Occipital lobe (tissue), 2 donors: ENCODE data around the gene MC1R. TPM values are rescaled to one million over a fixed set of nuclear protein-coding genes. Genes with fewer than 3 reads are reported as not detected.
"Not testable (repeated sequence)": the region's sequence is repeated elsewhere in the genome, so short reads cannot be mapped to it uniquely, and the experiment has no call there.

Experiments used
- DNase-seq: peaks from one replicate; lab custom pipeline; 2025; lab: John Stamatoyannopoulos, UW
- total RNA-seq: library from RNA; depleted of rRNA; stranded (reverse); fragments of >200 nt; gene quantifications from one replicate; pipeline ENCODE4 v1.2.3, GENCODE V29; 2014

MC1R gene
- total RNA-seq, 1 donor from 2014 or later, result 3.3 TPM

GRCh38 chr16:89934019-89934418 is 15.4 kb downstream of the MC1R start:
- DNase-seq, result not testable (repeated sequence)

GRCh38 chr16:89934611-89935553 is 16.2 kb downstream of the MC1R start:
- DNase-seq, result no peak

- not testable (repeated sequence) for DNase-seq
Measured at GRCh38 chr16:89935620-89936019, 17.0 kb downstream of the MC1R start.

- no peak for DNase-seq
Measured at GRCh38 chr16:89936034-89936433, 17.4 kb downstream of the MC1R start.

DNA sequence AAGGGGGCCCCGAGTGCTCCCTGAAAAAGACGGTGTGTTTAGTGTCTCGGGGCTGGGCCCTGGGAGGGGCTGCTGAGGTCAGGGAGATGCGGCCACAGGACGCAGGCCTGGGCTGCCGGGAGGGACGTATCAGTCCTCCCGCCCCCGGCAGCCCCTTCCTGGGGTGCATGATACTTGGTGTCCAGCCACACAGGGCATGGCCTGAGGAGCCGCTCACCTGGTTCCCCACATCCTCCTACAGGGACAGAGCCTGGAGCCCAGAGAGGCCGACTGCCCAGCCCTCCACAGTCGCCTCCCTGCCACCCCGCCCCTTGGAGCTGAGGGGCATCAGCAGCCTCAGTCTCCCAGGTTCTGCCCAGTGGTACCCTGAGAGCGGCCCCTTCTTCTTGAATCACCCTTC is 17.8 kb downstream of the MC1R start:
- DNase-seq, result no peak

GRCh38 chr16:89936981-89937380 is 18.3 kb downstream of the MC1R start:
- DNase-seq, result no peak

- no peak for DNase-seq
Measured at GRCh38 chr16:89938175-89938885, 19.7 kb downstream of the MC1R start.

GRCh38 chr16:89944773-89945172 is 26.1 kb downstream of the MC1R start:
- DNase-seq, result no peak

DNA sequence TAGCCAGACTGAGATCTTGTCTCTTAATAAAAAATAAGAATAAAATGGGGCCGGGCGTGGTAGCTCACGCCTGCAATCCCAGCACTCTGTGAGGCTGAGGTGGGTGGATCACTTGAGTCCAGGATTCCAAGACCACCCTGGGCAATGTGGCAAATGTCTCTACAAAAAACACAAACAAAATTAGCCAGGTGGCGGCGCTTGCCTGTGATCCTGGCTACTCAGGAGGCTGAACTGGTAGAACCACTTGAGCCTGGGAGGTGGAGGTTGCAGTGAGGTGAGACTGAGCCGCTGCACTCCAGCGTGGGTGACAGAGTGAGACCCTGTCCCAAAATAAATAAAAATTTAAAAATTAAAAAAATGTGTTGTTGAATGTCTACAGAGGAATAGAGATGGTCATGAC is 27.0 kb downstream of the MC1R start:
- no peak for DNase-seq

DNA sequence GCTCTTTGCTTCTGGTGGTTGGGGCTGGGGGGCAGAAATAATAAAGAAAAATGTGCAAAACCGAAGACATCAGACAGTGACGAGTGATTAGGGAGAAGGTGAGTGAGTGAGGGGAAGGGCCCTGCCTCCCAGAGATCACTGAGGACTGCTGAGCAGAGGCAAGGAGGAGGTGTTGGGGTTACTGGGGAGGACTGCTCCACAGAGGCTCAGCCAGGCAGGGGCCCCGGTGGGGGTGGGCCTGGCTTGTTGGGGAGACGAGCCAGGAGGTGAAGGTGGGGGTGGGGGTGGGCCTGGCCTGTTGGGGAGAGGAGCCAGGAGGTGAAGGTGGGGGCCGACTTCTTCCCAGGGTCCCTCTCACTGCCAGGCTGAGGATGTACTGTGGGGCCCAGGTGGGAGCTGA is 27.9 kb downstream of the MC1R start:
- no peak for DNase-seq

GRCh38 chr16:89949121-89949742 is 30.6 kb downstream of the MC1R start:
- no peak for DNase-seq

- no peak for DNase-seq
Measured at GRCh38 chr16:89949756-89950155, 31.1 kb downstream of the MC1R start.

- DNase-seq, result no peak
Measured at GRCh38 chr16:89951509-89951908, 32.8 kb downstream of the MC1R start.

- no peak for DNase-seq
Measured at GRCh38 chr16:89952049-89952448, 33.4 kb downstream of the MC1R start.

DNA sequence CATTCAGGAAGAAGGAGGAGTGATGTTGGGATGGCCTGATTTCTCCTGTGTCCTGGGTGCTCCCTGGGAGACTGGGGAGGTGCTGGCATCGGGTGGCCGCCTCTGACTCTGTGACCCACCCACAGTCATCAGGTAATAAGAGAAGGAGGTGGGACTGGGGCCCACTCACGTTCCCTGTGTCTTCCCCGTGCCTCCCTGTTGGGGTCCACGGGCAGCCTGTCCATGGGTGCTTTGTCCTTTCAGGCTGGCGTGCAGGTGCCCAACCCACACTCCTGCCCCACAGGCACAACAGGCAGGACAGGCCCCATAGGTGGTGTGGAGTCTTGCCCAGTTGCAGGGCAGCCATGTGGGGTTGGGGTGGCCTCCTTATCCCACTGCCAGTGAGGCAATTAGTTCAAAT is 33.9 kb downstream of the MC1R start:
- DNase-seq, result no peak

DNA sequence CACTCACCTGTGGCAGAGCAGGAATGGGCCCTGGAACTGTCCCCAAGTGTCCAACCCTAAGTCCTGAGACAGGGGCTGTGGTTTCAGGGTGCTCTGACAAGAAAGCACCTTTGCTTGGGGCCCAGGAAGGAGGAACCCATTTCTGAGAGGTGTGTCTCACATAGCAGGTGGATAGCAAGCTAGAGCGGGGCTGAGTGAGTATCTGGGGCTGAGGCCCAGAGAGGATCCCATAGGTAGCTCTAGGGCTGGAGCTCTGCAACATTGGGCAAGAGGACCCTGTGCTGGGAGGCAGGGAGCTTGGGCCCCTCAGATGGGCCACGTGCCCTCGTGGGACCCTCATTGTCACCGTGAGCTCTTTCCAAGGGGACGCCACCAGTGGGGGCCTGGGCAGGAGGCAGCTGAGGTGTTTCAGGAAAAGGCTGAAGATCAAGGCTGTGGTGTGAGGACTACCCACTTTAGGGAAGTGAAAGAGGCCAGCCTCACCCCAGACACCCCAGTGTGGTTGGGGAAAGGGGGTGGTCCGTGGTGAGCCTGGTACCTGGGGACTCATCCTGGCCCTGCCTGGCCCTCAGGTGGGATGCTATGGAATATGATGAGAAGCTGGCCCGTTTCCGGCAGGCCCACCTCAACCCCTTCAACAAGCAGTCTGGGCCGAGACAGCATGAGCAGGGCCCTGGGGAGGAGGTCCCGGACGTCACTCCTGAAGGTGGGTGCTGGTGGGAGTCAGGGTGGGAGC is 35.2 kb downstream of the MC1R start:
- no peak for DNase-seq

DNA sequence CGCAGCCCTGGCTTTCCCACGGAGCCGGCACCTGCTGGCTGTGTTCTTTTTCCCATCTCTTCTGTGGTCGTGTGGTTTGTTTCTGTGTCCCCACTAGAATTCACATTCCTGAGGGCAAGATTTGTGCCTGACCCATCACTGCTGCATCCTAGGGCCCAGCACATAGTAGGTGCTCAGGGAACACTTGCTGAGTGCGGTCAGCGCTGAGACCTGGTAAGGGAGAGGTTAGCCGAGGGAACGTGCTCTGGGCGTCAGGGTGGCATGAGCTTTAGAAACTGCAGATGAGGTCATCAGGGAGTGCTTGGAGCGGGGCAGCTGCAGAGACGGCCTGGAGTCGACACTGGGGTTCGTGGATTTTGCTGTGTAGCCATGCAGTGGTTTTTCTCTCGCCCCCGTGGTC is 35.8 kb downstream of the MC1R start:
- no peak for DNase-seq

DNA sequence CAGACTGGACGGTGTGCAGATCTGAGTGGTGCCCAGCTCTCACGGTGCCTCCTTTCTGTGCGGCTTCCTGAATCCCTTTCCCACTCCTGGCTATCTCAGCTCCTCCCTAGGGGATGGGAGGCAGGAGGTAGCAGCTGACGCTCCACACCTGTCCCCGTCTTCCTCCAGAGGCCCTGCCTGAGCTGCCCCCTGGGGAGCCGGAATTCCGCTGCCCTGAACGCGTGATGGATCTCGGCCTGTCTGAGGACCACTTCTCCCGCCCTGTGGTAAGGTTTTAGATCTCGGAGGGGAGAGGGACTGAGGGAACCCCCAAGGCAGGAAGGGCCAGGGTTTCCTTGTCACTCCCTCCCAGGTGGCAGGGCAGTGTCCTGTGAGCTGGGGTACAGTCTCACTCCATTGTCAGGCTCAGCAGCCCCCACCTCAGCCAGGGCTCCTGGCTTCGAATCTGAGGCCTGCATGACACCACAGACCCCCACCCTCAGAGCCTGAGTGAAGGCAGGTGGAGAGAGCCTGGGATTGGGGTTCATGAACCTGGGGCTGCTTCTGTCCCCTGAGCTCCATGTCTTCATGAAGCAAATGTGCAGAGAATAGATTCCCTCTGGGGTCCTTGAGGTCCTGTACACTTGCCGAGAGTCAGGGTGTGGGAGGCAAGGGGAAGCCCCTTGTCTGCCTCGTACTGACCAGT is 36.5 kb downstream of the MC1R start:
- no peak for DNase-seq

DNA sequence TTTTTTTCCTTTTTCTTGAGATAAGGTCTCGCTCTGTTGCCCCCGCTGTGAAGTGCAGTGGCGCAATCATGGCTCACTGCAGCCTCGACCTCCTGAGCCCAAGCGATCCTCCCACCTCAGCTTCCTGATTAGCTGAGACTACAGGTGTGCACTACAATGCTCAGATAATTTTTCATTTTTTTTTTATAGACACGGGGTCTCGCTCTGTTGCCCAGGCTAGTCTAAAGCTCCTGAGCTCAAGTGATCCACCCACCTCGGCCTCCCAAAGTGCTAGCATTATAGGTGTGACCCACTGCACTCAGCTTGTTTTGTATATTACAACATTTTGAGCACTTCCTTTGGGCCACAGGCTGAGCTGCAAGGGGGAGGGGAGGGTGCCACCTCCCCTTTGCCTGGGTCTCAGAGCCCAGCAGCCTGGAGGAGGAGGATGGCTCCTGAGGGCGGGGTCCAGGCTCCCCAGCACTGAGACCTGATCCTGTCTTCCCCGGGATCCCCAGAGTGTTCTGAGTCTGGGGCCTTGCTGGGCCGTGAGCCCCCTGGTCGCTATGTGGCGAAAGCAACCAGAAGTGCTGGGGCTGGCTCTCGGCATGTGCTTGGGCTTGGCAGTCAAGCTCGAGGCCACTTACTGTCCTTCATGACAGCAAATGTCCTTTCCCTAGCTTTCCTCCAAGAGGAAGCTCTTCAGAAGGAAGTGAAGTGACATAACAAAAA is 38.0 kb downstream of the MC1R start:
- no peak for DNase-seq

DNA sequence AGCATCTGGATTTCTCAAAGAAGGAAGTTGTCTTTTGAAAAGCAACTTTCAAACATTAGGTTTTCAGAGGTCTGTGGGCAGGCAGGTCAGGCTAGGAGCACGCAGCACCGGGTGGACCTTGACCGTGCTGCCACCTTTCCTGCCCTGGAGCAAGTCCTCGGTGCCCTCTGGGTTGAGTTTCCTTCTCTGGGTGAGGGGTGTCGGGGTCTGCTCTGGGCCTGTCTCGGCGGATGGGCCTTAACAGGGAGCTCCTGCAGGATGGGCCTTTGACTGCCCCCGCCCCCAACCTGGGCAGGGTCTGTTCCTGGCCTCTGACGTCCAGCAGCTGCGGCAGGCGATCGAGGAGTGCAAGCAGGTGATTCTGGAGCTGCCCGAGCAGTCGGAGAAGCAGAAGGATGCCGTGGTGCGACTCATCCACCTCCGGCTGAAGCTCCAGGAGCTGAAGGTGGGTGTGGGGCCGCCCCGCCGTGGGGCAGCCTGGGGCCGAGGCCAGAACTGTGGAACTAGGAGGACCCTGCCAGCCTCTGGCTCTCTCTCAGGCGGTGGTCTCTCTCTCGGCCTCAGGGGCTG is 38.6 kb downstream of the MC1R start:
- DNase-seq, result no peak
